OCI-LY1 (cell line): ENCODE results near the gene CACFD1.

Experiments
- EZH2 ChIP-seq: fragments of 200-600 bp; sonication (generic), shearing (Covaris generic); IDR thresholded peaks from 2 replicates; pipeline ENCODE4 v1.8.0; 2017; ENCODE audit warnings: borderline replicate concordance, mixed run types, mild to moderate bottlenecking, antibody characterized with exemption, low read length, moderate library complexity, mixed read lengths
- TF ChIP-seq, protein P1 (sequence below): fragments of 200-600 bp; sonication (generic), shearing (Covaris generic); IDR thresholded peaks from 2 replicates; pipeline ENCODE4 v1.5.1; 2017; ENCODE audit warnings: mild to moderate bottlenecking, antibody characterized with exemption, low read length, moderate library complexity, mixed read lengths

DNA sequence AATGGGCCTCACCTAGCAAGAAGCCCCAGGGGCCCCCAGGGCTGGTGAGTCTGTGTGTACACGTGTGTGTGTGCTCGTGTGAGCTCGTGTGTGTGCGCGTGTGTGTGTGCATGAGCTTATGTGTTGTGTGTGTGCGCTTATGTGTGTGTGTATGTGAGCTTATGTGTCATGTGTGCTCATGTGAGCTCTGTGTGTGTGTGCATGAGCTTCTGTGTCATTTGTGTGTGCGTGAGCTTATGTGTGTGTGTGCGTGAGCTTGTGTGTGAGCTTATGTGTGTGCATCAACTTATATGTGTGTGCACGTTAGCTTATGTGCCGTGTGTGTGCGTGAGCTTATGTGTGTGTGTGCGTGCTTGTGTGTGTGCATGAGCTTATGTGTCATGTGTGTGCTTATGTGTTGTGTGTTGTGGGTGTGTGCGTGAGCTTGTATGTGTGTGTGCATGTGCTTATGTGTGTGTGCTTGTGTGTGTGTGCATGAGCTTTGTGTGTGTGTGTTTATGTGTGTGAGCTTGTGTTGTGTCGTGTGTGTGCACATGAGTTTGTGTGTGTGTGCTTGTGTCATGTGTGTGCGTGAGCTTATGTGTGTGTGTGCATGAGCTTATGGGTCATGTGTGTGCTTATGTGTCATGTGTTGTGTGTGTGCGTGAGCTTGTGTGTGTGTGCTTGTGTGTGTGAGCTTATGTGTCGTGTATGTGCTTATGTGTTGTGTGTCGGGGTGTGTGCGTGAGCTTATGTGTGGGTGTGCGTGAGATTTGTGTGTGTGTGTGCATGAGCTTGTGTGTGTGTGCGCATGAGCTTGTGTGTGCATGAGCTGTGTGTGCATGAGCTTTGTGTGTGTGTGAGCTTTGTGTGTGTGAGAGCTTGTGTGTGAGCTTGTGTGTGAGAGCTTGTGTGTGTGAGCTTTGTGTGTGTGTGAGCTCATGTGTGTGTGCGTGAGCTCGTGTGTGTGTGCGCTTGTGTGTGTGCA is 35.8 kb downstream of the CACFD1 start:
- TF ChIP-seq, protein P1, sequence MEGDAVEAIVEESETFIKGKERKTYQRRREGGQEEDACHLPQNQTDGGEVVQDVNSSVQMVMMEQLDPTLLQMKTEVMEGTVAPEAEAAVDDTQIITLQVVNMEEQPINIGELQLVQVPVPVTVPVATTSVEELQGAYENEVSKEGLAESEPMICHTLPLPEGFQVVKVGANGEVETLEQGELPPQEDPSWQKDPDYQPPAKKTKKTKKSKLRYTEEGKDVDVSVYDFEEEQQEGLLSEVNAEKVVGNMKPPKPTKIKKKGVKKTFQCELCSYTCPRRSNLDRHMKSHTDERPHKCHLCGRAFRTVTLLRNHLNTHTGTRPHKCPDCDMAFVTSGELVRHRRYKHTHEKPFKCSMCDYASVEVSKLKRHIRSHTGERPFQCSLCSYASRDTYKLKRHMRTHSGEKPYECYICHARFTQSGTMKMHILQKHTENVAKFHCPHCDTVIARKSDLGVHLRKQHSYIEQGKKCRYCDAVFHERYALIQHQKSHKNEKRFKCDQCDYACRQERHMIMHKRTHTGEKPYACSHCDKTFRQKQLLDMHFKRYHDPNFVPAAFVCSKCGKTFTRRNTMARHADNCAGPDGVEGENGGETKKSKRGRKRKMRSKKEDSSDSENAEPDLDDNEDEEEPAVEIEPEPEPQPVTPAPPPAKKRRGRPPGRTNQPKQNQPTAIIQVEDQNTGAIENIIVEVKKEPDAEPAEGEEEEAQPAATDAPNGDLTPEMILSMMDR: no peak
- no peak for TF ChIP-seq EZH2
